Liver (tissue), 2 donors: ENCODE measurements around the gene ADAMTS14.

Experiments
- TF ChIP-seq, protein P1 (sequence below): fragments of 150-350 bp; IDR thresholded peaks from 2 replicates; pipeline ENCODE4 v1.5.1; 2017; ENCODE audit warnings: improper control_type of control experiment, low read depth, low read length; ENCODE audit not compliant: missing input control
- TF ChIP-seq, protein P2 (sequence below): IDR thresholded peaks from 2 replicates; pipeline ENCODE4 v1.6.1; 2016; ENCODE audit warnings: antibody characterized with exemption, mild to moderate bottlenecking
- TF ChIP-seq, protein P3 (sequence below): IDR thresholded peaks from 2 replicates; pipeline ENCODE4 v1.6.1; 2016; ENCODE audit warnings: antibody characterized with exemption
- TF ChIP-seq, protein P4 (sequence below): IDR thresholded peaks from 2 replicates; pipeline ENCODE4 v1.6.1; 2016; ENCODE audit warnings: antibody characterized with exemption
- donor health status: healthy.

DNA sequence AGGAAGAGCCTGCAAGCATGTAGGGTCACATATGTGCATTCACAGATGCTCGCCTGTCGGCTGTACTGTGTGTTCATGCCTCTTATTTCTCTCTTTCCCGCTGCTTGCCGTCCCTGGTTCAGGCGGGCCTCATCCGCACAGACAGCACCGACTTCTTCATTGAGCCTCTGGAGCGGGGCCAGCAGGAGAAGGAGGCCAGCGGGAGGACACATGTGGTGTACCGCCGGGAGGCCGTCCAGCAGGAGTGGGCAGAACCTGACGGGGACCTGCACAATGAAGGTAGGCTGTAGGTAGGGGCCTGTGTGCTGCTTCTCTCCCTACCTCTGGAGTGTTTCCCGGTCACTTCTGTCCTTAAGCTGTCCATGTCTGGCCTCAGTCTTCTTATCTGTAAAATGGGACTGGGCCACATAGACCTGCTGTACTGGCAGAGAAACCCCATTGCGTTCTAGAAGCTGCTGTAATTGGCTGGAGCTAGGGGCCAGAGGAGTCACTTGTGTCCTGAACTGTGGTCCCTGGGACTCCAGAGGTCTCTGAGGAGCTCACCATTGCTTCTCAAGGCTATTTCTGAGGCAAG, 30.0 kb downstream of the ADAMTS14 start:
- TF ChIP-seq, protein P1, sequence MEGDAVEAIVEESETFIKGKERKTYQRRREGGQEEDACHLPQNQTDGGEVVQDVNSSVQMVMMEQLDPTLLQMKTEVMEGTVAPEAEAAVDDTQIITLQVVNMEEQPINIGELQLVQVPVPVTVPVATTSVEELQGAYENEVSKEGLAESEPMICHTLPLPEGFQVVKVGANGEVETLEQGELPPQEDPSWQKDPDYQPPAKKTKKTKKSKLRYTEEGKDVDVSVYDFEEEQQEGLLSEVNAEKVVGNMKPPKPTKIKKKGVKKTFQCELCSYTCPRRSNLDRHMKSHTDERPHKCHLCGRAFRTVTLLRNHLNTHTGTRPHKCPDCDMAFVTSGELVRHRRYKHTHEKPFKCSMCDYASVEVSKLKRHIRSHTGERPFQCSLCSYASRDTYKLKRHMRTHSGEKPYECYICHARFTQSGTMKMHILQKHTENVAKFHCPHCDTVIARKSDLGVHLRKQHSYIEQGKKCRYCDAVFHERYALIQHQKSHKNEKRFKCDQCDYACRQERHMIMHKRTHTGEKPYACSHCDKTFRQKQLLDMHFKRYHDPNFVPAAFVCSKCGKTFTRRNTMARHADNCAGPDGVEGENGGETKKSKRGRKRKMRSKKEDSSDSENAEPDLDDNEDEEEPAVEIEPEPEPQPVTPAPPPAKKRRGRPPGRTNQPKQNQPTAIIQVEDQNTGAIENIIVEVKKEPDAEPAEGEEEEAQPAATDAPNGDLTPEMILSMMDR = no peak
- TF ChIP-seq, protein P2, sequence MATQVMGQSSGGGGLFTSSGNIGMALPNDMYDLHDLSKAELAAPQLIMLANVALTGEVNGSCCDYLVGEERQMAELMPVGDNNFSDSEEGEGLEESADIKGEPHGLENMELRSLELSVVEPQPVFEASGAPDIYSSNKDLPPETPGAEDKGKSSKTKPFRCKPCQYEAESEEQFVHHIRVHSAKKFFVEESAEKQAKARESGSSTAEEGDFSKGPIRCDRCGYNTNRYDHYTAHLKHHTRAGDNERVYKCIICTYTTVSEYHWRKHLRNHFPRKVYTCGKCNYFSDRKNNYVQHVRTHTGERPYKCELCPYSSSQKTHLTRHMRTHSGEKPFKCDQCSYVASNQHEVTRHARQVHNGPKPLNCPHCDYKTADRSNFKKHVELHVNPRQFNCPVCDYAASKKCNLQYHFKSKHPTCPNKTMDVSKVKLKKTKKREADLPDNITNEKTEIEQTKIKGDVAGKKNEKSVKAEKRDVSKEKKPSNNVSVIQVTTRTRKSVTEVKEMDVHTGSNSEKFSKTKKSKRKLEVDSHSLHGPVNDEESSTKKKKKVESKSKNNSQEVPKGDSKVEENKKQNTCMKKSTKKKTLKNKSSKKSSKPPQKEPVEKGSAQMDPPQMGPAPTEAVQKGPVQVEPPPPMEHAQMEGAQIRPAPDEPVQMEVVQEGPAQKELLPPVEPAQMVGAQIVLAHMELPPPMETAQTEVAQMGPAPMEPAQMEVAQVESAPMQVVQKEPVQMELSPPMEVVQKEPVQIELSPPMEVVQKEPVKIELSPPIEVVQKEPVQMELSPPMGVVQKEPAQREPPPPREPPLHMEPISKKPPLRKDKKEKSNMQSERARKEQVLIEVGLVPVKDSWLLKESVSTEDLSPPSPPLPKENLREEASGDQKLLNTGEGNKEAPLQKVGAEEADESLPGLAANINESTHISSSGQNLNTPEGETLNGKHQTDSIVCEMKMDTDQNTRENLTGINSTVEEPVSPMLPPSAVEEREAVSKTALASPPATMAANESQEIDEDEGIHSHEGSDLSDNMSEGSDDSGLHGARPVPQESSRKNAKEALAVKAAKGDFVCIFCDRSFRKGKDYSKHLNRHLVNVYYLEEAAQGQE = no peak
- TF ChIP-seq, protein P3, sequence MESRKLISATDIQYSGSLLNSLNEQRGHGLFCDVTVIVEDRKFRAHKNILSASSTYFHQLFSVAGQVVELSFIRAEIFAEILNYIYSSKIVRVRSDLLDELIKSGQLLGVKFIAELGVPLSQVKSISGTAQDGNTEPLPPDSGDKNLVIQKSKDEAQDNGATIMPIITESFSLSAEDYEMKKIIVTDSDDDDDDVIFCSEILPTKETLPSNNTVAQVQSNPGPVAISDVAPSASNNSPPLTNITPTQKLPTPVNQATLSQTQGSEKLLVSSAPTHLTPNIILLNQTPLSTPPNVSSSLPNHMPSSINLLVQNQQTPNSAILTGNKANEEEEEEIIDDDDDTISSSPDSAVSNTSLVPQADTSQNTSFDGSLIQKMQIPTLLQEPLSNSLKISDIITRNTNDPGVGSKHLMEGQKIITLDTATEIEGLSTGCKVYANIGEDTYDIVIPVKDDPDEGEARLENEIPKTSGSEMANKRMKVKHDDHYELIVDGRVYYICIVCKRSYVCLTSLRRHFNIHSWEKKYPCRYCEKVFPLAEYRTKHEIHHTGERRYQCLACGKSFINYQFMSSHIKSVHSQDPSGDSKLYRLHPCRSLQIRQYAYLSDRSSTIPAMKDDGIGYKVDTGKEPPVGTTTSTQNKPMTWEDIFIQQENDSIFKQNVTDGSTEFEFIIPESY = no peak
- TF ChIP-seq, protein P4, sequence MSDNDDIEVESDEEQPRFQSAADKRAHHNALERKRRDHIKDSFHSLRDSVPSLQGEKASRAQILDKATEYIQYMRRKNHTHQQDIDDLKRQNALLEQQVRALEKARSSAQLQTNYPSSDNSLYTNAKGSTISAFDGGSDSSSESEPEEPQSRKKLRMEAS = no peak
